HG03342 (cell line): ENCODE results near the gene SEMA5A.

Source experiments
- ATAC-seq: cut with Tn5 transposase; IDR thresholded peaks from one replicate; pipeline ENCODE4 v1.9.1; 2021; ENCODE audit warnings: mild to moderate bottlenecking, moderate library complexity; ENCODE audit not compliant: unreplicated experiment

Gene SEMA5A

GRCh38 chr5:9444346-9444745 is 101.5 kb downstream of the SEMA5A start:
- no peak for ATAC-seq

- no peak for ATAC-seq
These were observed 104.3 kb downstream of the SEMA5A start for GRCh38 chr5:9441610-9442009.

- ATAC-seq: no peak
These were observed 105.4 kb downstream of the SEMA5A start for GRCh38 chr5:9440517-9440916.

GRCh38 chr5:9439531-9440292 is 106.2 kb downstream of the SEMA5A start:
- ATAC-seq: no peak

GRCh38 chr5:9438596-9439354 is 107.1 kb downstream of the SEMA5A start:
- no peak for ATAC-seq

GRCh38 chr5:9437741-9438240 is 108.1 kb downstream of the SEMA5A start:
- ATAC-seq: no peak

GRCh38 chr5:9431496-9432258 is 114.2 kb downstream of the SEMA5A start:
- ATAC-seq: no peak

- no peak for ATAC-seq
These were observed 114.8 kb downstream of the SEMA5A start for GRCh38 chr5:9431151-9431495.

- ATAC-seq: no peak
These were observed 115.6 kb downstream of the SEMA5A start for GRCh38 chr5:9430306-9430705.

- ATAC-seq: no peak
These were observed 116.1 kb downstream of the SEMA5A start for GRCh38 chr5:9429691-9430215.

- peak; percentile 56 for ATAC-seq
These were observed 117.6 kb downstream of the SEMA5A start for GRCh38 chr5:9428272-9428671.

- no peak for ATAC-seq
These were observed 120.2 kb downstream of the SEMA5A start for GRCh38 chr5:9425710-9426109.

- ATAC-seq: no peak
These were observed 122.3 kb downstream of the SEMA5A start for GRCh38 chr5:9423571-9423970.

GRCh38 chr5:9421884-9422283 is 124.0 kb downstream of the SEMA5A start:
- no peak for ATAC-seq

- no peak for ATAC-seq
These were observed 126.1 kb downstream of the SEMA5A start for GRCh38 chr5:9419794-9420193.

- ATAC-seq: no peak
These were observed 130.3 kb downstream of the SEMA5A start for GRCh38 chr5:9415566-9415965.

GRCh38 chr5:9415091-9415490 is 130.8 kb downstream of the SEMA5A start:
- no peak for ATAC-seq

- no peak for ATAC-seq
These were observed 134.7 kb downstream of the SEMA5A start for GRCh38 chr5:9411142-9411541.

GRCh38 chr5:9409413-9409960 is 136.4 kb downstream of the SEMA5A start:
- no peak for ATAC-seq

GRCh38 chr5:9408964-9409363 is 136.9 kb downstream of the SEMA5A start:
- ATAC-seq: no peak

GRCh38 chr5:9405196-9405754 is 140.6 kb downstream of the SEMA5A start:
- no peak for ATAC-seq
